HEK293 (cell line): ENCODE results near the gene CMAS.
"Not testable (repeated sequence)": the region's sequence is repeated elsewhere in the genome, so short reads cannot be mapped to it uniquely, and the experiment has no call there.

Source experiments
- ATF2 ChIP-seq: fragments of 450-650 bp; formaldehyde crosslinking; IDR thresholded peaks from 2 replicates; pipeline ENCODE4 v1.5.1; 2016; ENCODE audit warnings: missing biosample characterization, missing genetic modification characterization, low read depth
- ELK4 ChIP-seq: IDR thresholded peaks from 2 replicates; pipeline ENCODE4 v1.6.1; 2011; ENCODE audit warnings: mild to moderate bottlenecking, low read depth, low read length, borderline replicate concordance
- HIC1 ChIP-seq: fragments of 450-650 bp; formaldehyde crosslinking; IDR thresholded peaks from 2 replicates; pipeline ENCODE4 v1.5.1; 2016; ENCODE audit warnings: missing biosample characterization, missing genetic modification characterization
- PATZ1 ChIP-seq: fragments of 450-650 bp; formaldehyde crosslinking; IDR thresholded peaks from 2 replicates; pipeline ENCODE4 v1.5.1; 2016; ENCODE audit warnings: missing biosample characterization, missing genetic modification characterization
- PBX3 ChIP-seq: sonication (generic); formaldehyde crosslinking; IDR thresholded peaks from 2 replicates; pipeline ENCODE4 v1.8.1; 2022; ENCODE audit warnings: mild to moderate bottlenecking, moderate library complexity, missing genetic modification reagents
- PRDM4 ChIP-seq: fragments of 450-650 bp; formaldehyde crosslinking; IDR thresholded peaks from 2 replicates; pipeline ENCODE4 v1.5.1; 2017; ENCODE audit warnings: missing biosample characterization, missing genetic modification characterization
- ZBTB1 ChIP-seq: fragments of 450-650 bp; formaldehyde crosslinking; IDR thresholded peaks from 2 replicates; pipeline ENCODE4 v1.5.1; 2016; ENCODE audit warnings: missing biosample characterization, missing genetic modification characterization
- ZBTB21 ChIP-seq: fragments of 450-650 bp; formaldehyde crosslinking; IDR thresholded peaks from 2 replicates; pipeline ENCODE4 v1.5.1; 2017; ENCODE audit warnings: missing biosample characterization, missing genetic modification characterization
- ZNF239 ChIP-seq: fragments of 450-650 bp; formaldehyde crosslinking; IDR thresholded peaks from 2 replicates; pipeline ENCODE4 v1.5.1; 2016; ENCODE audit warnings: missing biosample characterization, missing genetic modification characterization
- ZNF510 ChIP-seq: fragments of 450-650 bp; formaldehyde crosslinking; IDR thresholded peaks from 2 replicates; pipeline ENCODE4 v1.5.1; 2018; ENCODE audit warnings: mild to moderate bottlenecking, missing genetic modification characterization, missing biosample characterization; ENCODE audit not compliant: insufficient replicate concordance
- ZNF514 ChIP-seq: fragments of 450-650 bp; formaldehyde crosslinking; IDR thresholded peaks from 2 replicates; pipeline ENCODE4 v1.5.1; 2016; ENCODE audit warnings: missing biosample characterization, missing genetic modification characterization
- ZNF654 ChIP-seq: fragments of 450-650 bp; formaldehyde crosslinking; IDR thresholded peaks from 2 replicates; pipeline ENCODE4 v1.5.1; 2016; ENCODE audit warnings: low read depth, missing biosample characterization, missing genetic modification characterization

GRCh38 chr12:22007794-22008193, 38.2 kb upstream of the CMAS start:
- TF ChIP-seq ELK4; ZBTB1 (tag by site-specific recombination); ZNF514 (tag by site-specific recombination); ZNF239 (tag by site-specific recombination); PATZ1 (tag by site-specific recombination); ATF2 (tag by site-specific recombination); PBX3; HIC1 (tag by site-specific recombination); PRDM4; ZNF654 (tag by site-specific recombination); ZNF510 (tag by site-specific recombination); ZBTB21: not testable (repeated sequence)
